GM10248 (cell line): ENCODE results near the gene FBXL14.
"Not testable (repeated sequence)": the region's sequence is repeated elsewhere in the genome, so short reads cannot be mapped to it uniquely, and the experiment has no call there.

Source experiments
- CTCF ChIA-PET: fragments of 300-600 bp; sonication (Branson Sonifier 250); formaldehyde crosslinking; extraction: SDS; loops from one replicate; lab custom pipeline; 2021; ENCODE audit warnings: antibody characterized with exemption; lab: Yijun Ruan, JAX
- POLR2A ChIA-PET: fragments of 350-650 bp; sonication (Branson Sonifier 250); formaldehyde crosslinking; extraction: SDS; loops from one replicate; lab custom pipeline; 2020; ENCODE audit warnings: antibody characterized with exemption; lab: Yijun Ruan, JAX
- DNase-seq: peaks from one replicate; pipeline ENCODE4 v3.0.0; 2012; ENCODE audit errors: extremely low spot score
- CTCF ChIP-seq: IDR thresholded peaks from 2 replicates; pipeline ENCODE4 v1.5.1; 2012; ENCODE audit warnings: mild to moderate bottlenecking, low read depth; ENCODE audit errors: extremely low read depth, missing control alignments, control extremely low read depth

The FBXL14 gene

DNA sequence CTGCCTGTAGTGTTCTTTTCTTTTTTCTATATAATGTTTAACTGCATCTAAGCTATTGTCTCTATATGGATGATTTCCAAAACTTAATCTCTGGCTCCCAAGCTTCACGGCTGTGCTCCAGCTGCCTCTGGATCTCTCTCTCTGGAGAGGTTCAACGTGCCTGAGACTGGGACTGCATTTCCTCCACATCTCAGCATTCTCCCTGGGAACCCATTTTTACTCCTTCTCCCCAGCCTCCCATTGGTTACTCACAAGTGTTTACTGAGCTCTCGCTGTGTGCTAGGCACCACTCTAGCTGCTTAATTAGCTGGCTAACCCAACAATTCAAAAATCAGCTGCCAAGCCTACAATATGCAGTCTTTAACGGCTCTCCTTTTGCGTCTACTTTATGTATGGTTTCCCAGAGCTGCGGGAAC is 34.7 kb downstream of the FBXL14 start:
- TF ChIP-seq CTCF: no peak
- POLR2A ChIA-PET: no interaction called here
- CTCF ChIA-PET: interaction anchor here (1.3 to 2.3 kb wide), 7 partner anchors 13 to 442 kb away, joined by 3 to 13 read pairs (median 4); no protein-coding TSS in a partner anchor
- no peak for DNase-seq

DNA sequence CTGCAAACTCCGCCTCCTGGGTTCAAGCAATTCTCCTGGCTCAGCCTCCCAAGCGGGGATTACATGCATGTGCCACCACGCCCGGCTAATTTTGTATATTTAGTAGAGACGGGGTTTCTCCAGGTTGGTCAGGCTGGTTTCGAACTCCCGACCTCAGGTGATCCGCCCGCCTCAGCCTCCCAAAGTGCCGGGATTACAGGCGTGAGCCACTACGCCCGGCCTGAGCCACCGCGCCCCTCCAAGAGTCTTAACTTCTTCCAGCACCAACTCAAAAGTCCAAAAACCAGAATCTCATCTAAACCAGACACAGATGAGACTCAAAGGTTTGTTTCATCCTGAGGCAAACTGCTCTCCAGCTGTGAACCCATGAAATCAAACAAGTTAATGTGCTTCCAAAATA is 36.3 kb downstream of the FBXL14 start:
- POLR2A ChIA-PET, DNase-seq: not testable (repeated sequence)
- CTCF ChIA-PET: interaction anchor here (0.8 to 2.3 kb wide), 5 partner anchors 12 to 465 kb away, joined by 3 to 13 read pairs (median 4); no protein-coding TSS in a partner anchor

DNA sequence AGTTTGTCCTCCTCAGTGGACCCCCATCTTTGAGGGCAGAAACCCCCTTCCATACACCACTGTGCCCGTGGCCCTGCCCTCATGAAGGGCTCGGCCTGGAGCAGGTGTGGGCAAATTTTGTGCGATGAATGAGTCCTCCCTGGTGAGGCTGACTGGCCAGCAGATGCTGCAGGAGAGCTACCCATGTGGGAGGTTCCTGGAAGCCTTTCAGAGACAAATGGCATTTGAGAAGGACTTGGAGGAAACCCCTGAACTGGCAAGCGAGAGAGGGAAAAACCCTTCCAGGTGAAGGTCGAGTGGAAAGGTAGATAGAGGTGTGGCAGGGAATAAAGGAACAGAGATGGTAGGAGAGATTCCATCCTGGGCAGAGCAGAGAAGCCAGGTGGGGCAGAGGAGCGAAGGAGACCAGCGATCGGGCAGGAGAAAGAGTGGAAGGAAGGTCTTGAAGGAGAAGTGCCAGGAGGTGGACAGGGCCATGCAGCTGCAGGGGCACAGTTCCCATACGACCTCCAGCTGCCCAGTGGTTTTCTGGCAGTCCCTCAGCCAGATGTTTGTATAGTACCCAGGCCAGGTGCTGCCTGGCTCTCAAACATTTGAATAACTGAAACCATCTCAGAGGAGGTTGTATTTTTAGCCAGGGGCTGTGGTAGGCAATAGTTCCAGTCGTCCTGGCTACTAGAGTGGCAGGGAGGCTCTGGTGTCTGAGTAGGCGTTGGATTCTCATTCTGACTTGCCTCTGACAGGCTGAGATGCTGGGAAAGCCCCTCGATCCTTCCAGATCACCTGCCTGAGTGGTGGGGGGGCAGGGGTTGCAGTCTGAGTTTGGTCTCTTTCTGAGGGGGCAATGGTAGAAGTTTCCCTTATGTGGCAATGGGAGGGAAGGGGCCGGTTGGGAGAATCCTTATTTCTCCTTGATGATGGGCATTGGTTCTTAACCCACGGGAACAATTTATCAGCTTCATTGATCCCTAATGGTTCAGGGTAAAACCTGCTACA is 40.1 kb downstream of the FBXL14 start:
- DNase-seq: peak; percentile 88
- ChIA-PET POLR2A (interaction anchor here (0.5 to 0.7 kb wide), 3 partner anchors 19 to 209 kb away, joined by 3 to 7 read pairs (median 4); no protein-coding TSS in a partner anchor), CTCF (interaction anchor here (1.2 to 4.4 kb wide), 2 partner anchors 21 to 436 kb away, joined by 3 to 17 read pairs; no protein-coding TSS in a partner anchor)
- no peak for TF ChIP-seq CTCF

- ChIA-PET CTCF (interaction anchor here (4.4 kb wide), 1 partner anchor 20 kb away, joined by 17 read pairs; no protein-coding TSS in a partner anchor), POLR2A (no interaction called here)
- no peak for TF ChIP-seq CTCF
- DNase-seq: no peak
Measured at GRCh38 chr12:1553536-1553935, 40.8 kb downstream of the FBXL14 start.

DNA sequence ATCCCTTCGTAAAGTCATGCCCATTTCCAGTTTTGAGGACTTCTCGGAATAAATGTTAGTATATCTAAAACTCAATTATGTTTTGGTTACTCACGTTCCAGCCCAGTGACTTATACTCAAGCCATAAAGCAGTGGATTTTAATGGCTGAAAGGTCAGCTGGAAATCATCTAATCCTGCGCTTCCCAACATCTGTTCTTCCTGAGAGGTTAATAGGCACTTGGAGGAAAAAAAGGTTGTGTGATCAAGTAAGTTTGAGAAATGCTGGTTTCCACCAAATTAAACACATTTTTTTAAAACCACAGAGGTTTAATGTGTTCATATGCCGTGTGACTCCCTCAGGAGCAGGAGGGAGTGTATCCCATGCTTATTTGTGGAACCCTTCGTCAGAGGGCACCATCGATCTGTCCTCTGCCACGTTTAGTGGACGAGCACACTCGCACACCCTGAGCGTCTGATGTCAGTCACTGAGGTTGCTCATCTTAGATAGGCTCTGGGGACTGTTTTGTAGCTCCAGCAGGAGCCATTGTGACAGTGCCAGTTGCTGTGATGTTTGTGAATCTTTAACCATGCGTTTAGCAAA is 41.4 kb downstream of the FBXL14 start:
- no peak for DNase-seq
- TF ChIP-seq CTCF: no peak
- POLR2A ChIA-PET: no interaction called here
- CTCF ChIA-PET: interaction anchor here (4.4 kb wide), 1 partner anchor 20 kb away, joined by 17 read pairs; no protein-coding TSS in a partner anchor

DNA sequence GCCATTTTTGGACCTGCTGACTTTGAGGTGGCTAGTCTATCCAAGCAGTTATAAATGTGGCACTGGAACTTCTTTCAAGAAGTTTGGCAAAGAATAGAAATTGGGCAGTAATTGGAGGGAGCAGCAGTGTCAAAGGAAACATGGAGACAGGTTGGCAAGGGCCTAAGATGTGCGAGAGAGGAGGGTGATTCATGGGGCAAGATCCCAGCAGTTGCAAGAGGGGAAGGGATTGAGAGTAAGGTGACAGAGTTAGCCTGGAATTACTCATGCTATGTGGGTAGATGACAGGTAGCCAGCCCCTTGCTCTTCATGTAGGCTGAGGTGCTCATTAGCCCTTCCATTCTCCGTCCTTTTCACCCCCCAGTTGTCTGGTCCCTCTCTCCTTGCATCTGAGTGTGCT is 42.2 kb downstream of the FBXL14 start:
- TF ChIP-seq CTCF: no peak
- CTCF ChIA-PET: interaction anchor here (0.9 to 4.4 kb wide), 2 partner anchors 19 to 433 kb away, joined by 4 to 17 read pairs; no protein-coding TSS in a partner anchor
- POLR2A ChIA-PET: interaction anchor here (0.6 kb wide), 1 partner anchor 580 kb away, joined by 5 read pairs; no protein-coding TSS in a partner anchor
- DNase-seq: no peak

DNA sequence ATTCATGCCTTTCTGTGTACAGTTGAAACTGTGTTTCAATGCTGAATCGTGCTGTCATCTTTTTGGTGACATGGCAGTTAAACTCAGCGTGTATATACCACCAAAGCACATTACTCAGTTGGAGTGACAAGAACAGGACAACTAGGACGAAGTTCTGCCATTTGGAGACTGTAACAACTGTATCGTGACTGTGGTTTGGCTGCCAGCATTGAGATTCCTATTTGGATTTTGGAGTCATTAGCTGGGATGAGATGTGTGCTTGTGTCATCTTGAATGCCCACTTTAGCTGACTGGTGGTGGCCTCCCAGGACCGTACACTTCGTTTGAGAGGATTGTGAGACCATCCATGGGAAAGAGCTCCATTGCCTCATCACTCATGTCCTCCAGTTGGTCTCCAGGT is 42.9 kb downstream of the FBXL14 start:
- ChIA-PET POLR2A (no interaction called here), CTCF (interaction anchor here (0.9 kb wide), 1 partner anchor 433 kb away, joined by 4 read pairs; no protein-coding TSS in a partner anchor)
- TF ChIP-seq CTCF: no peak

More for the DNA sequence above, 42.9 kb downstream of the FBXL14 start:
- DNase-seq: no peak
